Mesothelial cell of epicardium (in vitro differentiated cells): ENCODE measurements around the gene TPX2. TPM values are rescaled to one million over a fixed set of nuclear protein-coding genes. Genes with fewer than 3 reads are reported as not detected.

Experiments
- DNase-seq, 2 experiments: peaks; one replicate each; pipeline ENCODE4 v3.0.0; 2021; ENCODE audit warnings: low spot score in 2 of 2; ENCODE audit not compliant: unreplicated experiment in 2 of 2
- H3K27ac Mint-ChIP-seq: 2 replicates; pipeline ENCODE4 v1.8.0; 2021; ENCODE audit warnings: mixed read lengths
- H3K27me3 Mint-ChIP-seq: 2 replicates; pipeline ENCODE4 v1.8.0; 2021; ENCODE audit warnings: low read depth, mixed read lengths
- H3K36me3 Mint-ChIP-seq: 2 replicates; pipeline ENCODE4 v1.8.0; 2021; ENCODE audit warnings: mixed read lengths
- H3K4me1 Mint-ChIP-seq: 2 replicates; pipeline ENCODE4 v1.8.0; 2021; ENCODE audit warnings: mixed read lengths
- H3K4me3 Mint-ChIP-seq: 2 replicates; pipeline ENCODE4 v1.8.0; 2021; ENCODE audit warnings: mild to moderate bottlenecking, moderate library complexity, mixed read lengths
- H3K9me3 Mint-ChIP-seq: 2 replicates; pipeline ENCODE4 v1.8.0; 2021; ENCODE audit warnings: mixed read lengths
- total RNA-seq: library from RNA; stranded (reverse); gene quantifications from 3 replicates; pipeline ENCODE4 v1.2.1, GENCODE V29; 2021
- TF ChIP-seq, protein P1 (sequence below): fragments of 200-600 bp; sonication (generic); IDR thresholded peaks from one replicate; pipeline ENCODE4 v1.5.0; 2021; ENCODE audit warnings: antibody characterized with exemption; ENCODE audit not compliant: unreplicated experiment

TPX2 gene
- total RNA-seq, 1 donor from 2014 or later: 39.0 TPM

DNA sequence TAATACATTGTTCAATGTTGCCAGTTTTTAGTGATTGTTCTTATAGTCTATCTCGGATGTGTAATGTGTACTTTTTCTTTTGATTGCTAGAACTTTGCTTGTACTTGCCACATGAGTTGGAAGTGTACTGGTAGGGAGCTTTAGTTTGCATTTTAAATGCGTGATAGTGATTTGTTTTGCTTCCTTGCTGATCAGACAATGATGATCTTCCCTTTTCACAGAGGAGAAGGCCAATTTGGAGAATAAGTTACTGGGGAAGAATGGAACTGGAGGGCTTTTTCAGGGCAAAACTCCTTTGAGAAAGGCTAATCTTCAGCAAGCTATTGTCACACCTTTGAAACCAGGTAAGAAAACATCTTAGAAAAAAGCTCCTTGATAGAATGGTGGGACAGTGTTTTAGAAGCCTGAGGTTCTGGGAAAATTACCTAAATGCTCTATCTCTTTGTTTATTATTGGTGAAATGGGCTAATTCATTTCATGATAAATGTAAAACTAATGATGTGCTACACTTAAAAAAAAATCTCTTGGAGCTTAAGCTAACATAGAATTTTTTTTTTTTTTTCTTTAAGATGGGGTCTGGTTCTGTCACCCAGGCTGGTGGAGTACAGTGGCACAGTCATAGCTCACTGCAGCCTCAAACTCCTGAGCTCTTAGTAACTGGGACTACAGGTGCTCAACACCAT is 20.9 kb downstream of the TPX2 start:
- TF ChIP-seq, protein P1, sequence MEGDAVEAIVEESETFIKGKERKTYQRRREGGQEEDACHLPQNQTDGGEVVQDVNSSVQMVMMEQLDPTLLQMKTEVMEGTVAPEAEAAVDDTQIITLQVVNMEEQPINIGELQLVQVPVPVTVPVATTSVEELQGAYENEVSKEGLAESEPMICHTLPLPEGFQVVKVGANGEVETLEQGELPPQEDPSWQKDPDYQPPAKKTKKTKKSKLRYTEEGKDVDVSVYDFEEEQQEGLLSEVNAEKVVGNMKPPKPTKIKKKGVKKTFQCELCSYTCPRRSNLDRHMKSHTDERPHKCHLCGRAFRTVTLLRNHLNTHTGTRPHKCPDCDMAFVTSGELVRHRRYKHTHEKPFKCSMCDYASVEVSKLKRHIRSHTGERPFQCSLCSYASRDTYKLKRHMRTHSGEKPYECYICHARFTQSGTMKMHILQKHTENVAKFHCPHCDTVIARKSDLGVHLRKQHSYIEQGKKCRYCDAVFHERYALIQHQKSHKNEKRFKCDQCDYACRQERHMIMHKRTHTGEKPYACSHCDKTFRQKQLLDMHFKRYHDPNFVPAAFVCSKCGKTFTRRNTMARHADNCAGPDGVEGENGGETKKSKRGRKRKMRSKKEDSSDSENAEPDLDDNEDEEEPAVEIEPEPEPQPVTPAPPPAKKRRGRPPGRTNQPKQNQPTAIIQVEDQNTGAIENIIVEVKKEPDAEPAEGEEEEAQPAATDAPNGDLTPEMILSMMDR: no peak
- Mint-ChIP-seq H3K4me1 (peaks cover 15% of the 10 kb centered on the region), H3K9me3 (peaks cover 4% of the 10 kb centered on the region), H3K36me3 (peaks cover 40% of the 10 kb centered on the region), H3K27me3 (no peaks in the 10 kb centered on the region), H3K27ac (peak overlapping the region; percentile 39), H3K4me3 (no peak overlapping the region)
- DNase-seq: no peak

DNA sequence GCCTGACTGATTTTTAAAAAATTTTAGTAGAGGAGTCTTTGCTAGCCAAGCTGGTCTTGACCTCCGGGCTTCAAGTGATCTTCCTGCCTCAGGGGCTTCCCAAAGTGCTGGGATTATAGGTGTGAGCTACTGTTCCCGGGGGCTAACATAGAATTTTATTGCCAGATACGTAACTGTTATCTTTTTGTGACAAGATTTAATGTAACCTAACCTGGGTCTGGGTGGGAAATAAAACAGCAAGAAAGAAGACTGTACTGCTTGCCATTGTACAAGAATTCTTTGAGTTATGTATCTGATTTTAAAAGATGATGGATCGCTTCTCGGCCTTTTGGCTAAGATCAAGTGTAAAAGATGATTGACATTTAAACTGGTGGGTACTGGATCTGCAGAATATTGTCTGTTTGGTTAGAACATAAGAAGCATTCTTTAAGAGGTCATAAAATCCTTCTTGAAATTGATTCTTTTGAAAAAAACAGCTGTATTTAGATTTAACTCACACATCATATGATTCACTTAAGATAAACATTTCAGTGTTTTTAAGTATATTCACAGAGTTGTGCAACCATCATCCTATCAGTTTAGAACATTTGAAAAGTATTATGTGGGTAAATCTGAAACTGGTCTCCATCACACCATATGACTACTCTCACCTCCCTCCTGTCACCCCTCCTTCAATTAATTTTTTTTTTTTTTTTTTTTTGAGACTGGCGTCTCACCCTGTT is 21.6 kb downstream of the TPX2 start:
- peak overlapping the region; percentile 39 for H3K27ac Mint-ChIP-seq
- peaks cover 45% of the 10 kb centered on the region for H3K36me3 Mint-ChIP-seq
- H3K4me1 Mint-ChIP-seq: peaks cover 15% of the 10 kb centered on the region
- TF ChIP-seq, protein P1: no peak
- no peak for DNase-seq
- H3K4me3 Mint-ChIP-seq: no peak overlapping the region
- H3K27me3 Mint-ChIP-seq: no peaks in the 10 kb centered on the region
- H3K9me3 Mint-ChIP-seq: peaks cover 9% of the 10 kb centered on the region

DNA sequence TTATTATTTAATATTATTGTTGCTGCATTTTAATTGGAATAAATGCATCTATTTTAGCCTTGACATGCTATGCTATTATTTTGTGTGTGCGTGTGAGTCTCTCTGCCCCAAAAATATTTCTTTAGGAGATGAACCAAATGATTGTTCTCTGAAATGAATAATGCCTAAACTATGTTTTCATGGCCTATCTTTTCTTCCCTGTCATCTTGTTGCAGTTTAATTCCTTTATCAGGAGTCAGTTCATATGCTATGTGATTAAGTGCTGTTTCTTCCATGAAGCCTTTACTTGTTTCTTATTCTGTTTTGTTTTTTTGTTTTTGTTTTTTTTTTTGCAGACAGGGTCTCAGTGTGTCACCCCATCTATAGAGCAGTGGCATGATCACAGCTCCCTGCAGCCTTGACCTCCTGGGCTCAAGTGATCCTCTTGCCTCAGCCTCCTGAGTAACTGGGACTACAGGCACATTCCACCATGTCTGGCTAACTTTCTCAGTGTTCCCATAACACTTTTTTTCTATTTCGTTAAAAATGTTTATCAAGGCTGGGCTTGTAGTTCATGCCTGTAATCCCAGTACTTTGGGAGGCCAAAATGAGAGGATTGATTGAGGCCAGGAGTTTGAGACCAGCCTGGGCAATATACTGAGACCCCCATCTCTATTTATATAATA is 25.7 kb downstream of the TPX2 start:
- Mint-ChIP-seq H3K36me3 (peaks cover 55% of the 10 kb centered on the region), H3K4me3 (no peak overlapping the region), H3K27ac (no peak overlapping the region), H3K9me3 (peaks cover 11% of the 10 kb centered on the region), H3K4me1 (peaks cover 6% of the 10 kb centered on the region), H3K27me3 (no peaks in the 10 kb centered on the region)
- no peak for DNase-seq
- TF ChIP-seq, protein P1: no peak

DNA sequence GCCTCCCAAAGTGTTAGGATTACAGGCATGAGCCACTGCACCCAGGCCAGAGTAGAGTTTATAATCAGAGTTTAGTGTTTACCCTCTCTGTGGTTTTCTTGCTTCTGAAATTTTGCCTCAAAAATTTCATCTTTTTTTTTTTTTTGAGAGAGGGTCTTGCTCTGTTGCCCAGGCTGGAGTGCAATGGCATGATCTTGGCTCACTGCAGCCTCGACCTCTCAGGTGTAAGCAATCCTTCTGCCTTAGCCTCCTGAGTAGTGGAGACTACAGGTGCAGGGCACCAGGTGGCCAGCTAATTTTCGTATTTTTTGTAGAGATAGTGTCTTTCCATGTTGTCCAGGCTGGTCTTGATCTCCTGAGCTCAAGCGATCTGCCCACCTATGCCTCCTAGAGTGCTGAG is 28.7 kb downstream of the TPX2 start:
- no peak for DNase-seq

DNA sequence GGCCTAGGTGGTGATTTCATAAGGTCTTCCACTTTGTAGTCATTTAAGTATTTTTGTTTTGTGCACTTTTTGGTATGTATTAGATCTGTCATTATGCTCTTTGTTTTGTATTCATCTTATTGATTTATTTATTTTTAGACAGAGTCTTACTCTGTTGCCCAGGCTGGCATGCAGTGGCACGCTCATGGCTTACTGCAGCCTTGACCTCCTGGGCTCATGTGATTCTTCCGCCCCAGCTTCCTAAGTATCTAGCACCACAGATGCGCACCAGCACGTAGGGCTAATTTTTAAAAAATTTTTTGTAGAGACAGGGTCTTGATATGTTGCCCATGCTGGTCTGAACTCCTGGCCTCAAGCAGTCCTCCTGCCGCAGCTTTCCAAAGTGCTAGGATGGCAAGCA is 30.6 kb downstream of the TPX2 start:
- Mint-ChIP-seq H3K4me1 (no peaks in the 10 kb centered on the region), H3K27ac (no peak overlapping the region), H3K4me3 (no peak overlapping the region), H3K27me3 (no peaks in the 10 kb centered on the region), H3K36me3 (peaks cover 46% of the 10 kb centered on the region), H3K9me3 (peaks cover 7% of the 10 kb centered on the region)
- DNase-seq: no peak
- TF ChIP-seq, protein P1: no peak

More for the DNA sequence above, 28.7 kb downstream of the TPX2 start:
- Mint-ChIP-seq H3K27ac (no peak overlapping the region), H3K27me3 (no peaks in the 10 kb centered on the region), H3K9me3 (peaks cover 10% of the 10 kb centered on the region), H3K36me3 (peaks cover 47% of the 10 kb centered on the region), H3K4me1 (no peaks in the 10 kb centered on the region), H3K4me3 (no peak overlapping the region)
- TF ChIP-seq, protein P1: no peak
